Muscle of back (tissue), 11 donors: Measurements from ENCODE around the gene RTL9. TPM values are rescaled to one million over a fixed set of nuclear protein-coding genes. Genes with fewer than 3 reads are reported as not detected.
A peak's percentile ranks its signal among the peaks of the same experiment; 100 is the strongest.
"Not testable (repeated sequence)": the region's sequence is repeated elsewhere in the genome, so short reads cannot be mapped to it uniquely, and the experiment has no call there.

Experiments used
- DNase-seq, 3 donors: peaks; one replicate each; pipeline versions ENCODE4 v3.0.0 to v3.0.0-alpha.2; 2013
- polyA plus RNA-seq, 10 donors: library from polyadenylated mRNA; unstranded; fragments of 120-200 nt; gene quantifications; one replicate each; pipeline ENCODE4 v1.2.1, GENCODE V29; 2013; ENCODE audit not compliant: insufficient read length in 10 of 10

The RTL9 gene
- polyA plus RNA-seq, 10 donors, result 1.2 to 2.7 (median 2.1) TPM

GRCh38 chrX:110404376-110404775 lies 45.7 kb downstream of the RTL9 start:
- no peak for DNase-seq

- not testable (repeated sequence) for DNase-seq
These were observed 47.6 kb downstream of the RTL9 start for GRCh38 chrX:110406250-110406649.

GRCh38 chrX:110406822-110407221 lies 48.2 kb downstream of the RTL9 start:
- DNase-seq, result no peak

- peak in 2 of 3 donors; percentile 63 to 67 for DNase-seq
These were observed 49.4 kb downstream of the RTL9 start for GRCh38 chrX:110407910-110408545.

Other genes with a start within 250 kb of the RTL9 start
- gene AMMECR1, start 40.8 kb upstream of the RTL9 start, polyA plus RNA-seq, result 10 to 100 TPM in 1 of 10 donors, 1 to 10 TPM in 9; 7.0 to 11.0 (median 8.5) TPM